ENCODE data around the gene DDI2. TPM values are rescaled to one million over a fixed set of nuclear protein-coding genes. Genes with fewer than 3 reads are reported as not detected.

DDI2 gene
- total and polyA plus RNA-seq, 2 donors (not counting 3 experiments of a cell fraction or from before 2014, with no cell fraction given), result 5.4 to 35.2 TPM

- ChIA-PET CTCF (no interaction called here), POLR2A (no interaction called here)
- Histone ChIP-seq H3K4me1 (ENCODE audit: control insufficient read depth, extremely low read depth, insufficient read depth, low read length) (peaks cover 5% of the 10 kb centered on the region), H2AFZ (ENCODE audit: low read depth, low read length) (no peak overlapping the region), H3K9me3 (replicated peaks; ENCODE audit: control insufficient read depth, insufficient read depth, low read length) (no peaks in the 10 kb centered on the region), H4K20me1 (replicated peaks; ENCODE audit: control insufficient read depth, extremely low read depth, insufficient read depth, low read length) (no peaks in the 10 kb centered on the region), H3K4me2 (ENCODE audit: insufficient read depth, low read length) (no peak overlapping the region), H3K9me1 (replicated peaks; ENCODE audit: control insufficient read depth, extremely low read depth, insufficient read depth, low read length) (no peaks in the 10 kb centered on the region), H3K79me2 (ENCODE audit: control insufficient read depth, insufficient read depth, low read length) (no peaks in the 10 kb centered on the region), H3K27ac (ENCODE audit: insufficient read depth, low read depth, low read length) (no peak overlapping the region), H3K27me3 (ENCODE audit: control insufficient read depth in 2 of 2, insufficient read depth in 2 of 2, low read length in 2 of 2) (no peaks in the 10 kb centered on the region), H3K4me3 (replicated peaks in 1 of 3; ENCODE audit: insufficient read depth in 1 of 3, low read depth in 1 of 3, low read length in 3 of 3) (no peak overlapping the region), H3K36me3 (ENCODE audit: control insufficient read depth in 2 of 2, extremely low read depth in 1 of 2, insufficient read depth in 2 of 2, low read length in 2 of 2) (peaks cover 11 to 16% of the 10 kb centered on the region in 2 experiments), H3K9ac (replicated peaks; ENCODE audit: extremely low read depth, insufficient read depth, low read length) (no peak overlapping the region)
- dilution Hi-C loops (cut with MboI; ENCODE audit: extremely low pct_ligation_motif_present, low sequenced_read_pairs), result no loop called here
- FAIRE-seq (no peak), DNase-seq (ENCODE audit: low read depth, low spot score) (no peak)
- intact Hi-C loops (cut with micrococcal nuclease), result no loop called here
- no TSS peak for BruUV-seq (replicated peaks)
- no peak for TF ChIP-seq MAX (IDR thresholded peaks at IDR 0.05; ENCODE audit: insufficient read depth, insufficient read length)
- TF ChIP-seq POLR2A (IDR thresholded peaks at IDR 0.05; ENCODE audit: low read depth, low read length), result no peak
- TF ChIP-seq CTCF (IDR thresholded peaks at IDR 0.05; ENCODE audit: extremely low read depth in 1 of 2, insufficient read depth in 1 of 2, low read depth in 1 of 2, low read length in 2 of 2), result no peak
- no peak for TF ChIP-seq GATA2 (IDR thresholded peaks at IDR 0.05; ENCODE audit: insufficient read depth, insufficient read length, low read depth, low read length)
- no peak for TF ChIP-seq MYC (IDR thresholded peaks at IDR 0.05; ENCODE audit: low read depth, low read length)
- TF ChIP-seq JUN (IDR thresholded peaks at IDR 0.05; ENCODE audit: borderline replicate concordance, insufficient read depth, insufficient read length, low read depth), result no peak
- no peak for TF ChIP-seq POLR2AphosphoS5 (IDR thresholded peaks at IDR 0.05; ENCODE audit: insufficient read depth, low read depth, low read length)
- no peak for TF ChIP-seq FOS (IDR thresholded peaks at IDR 0.05; ENCODE audit: borderline replicate concordance, insufficient read depth, low read length)
- TF ChIP-seq EZH2 (IDR thresholded peaks at IDR 0.05; ENCODE audit: borderline replicate concordance, low read depth, low read length, severe bottlenecking), result no peak
Measured at GRCh38 chr1:15639931-15640330, 22.7 kb downstream of the DDI2 start.
